ENCODE measurements around the gene R3HDM4. TPM values are rescaled to one million over a fixed set of nuclear protein-coding genes. Genes with fewer than 3 reads are reported as not detected.

The R3HDM4 gene
- total RNA-seq, 5 donors from 2014 or later (not counting 1 experiment from before 2014, with no cell fraction given) = 190 to 252 (median 220) TPM

DNA sequence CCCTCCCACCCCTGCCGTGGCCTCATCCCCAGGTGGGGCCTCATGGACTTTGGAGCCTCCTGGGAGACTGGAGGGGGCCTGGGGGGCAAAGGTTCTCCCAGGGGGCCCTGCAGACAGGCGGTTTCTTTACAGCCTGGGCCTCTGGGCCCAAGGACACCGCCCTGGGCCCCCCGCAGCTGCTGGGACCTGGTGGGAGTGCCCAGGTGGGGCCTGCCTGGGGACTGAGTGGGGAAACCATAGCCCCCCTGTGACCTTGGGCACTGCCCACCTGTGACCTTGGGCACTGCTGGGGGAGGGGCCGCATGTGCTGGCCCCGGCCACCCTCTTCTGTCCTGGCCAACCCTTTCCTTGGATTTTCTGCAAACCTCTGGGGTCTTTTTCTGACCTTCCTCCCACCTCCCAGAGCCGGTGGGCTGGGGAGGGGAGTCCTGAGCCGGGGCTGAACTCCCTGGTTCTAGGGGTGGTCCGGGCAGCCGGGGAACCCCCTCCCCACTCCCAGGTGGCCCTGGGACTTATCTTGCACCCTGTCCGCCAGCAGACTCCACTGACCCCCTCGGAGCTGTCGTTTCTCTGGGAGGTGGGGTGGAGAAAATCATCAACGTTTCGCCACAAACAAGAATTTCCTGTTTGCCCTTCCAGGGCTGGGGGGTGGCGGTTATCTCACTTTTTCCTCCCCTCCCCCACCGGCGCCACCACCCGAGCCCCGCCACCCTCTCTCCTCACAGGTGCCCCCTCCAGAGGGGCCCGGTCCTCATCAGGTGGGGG lies 39.8 kb upstream of the R3HDM4 start:
- H3K4me1 ChIP-seq (ENCODE audit: control insufficient read depth in 1 of 2, extremely low read depth in 1 of 2, insufficient read depth in 2 of 2, low read length in 2 of 2) = peaks cover 2 to 28% of the 10 kb centered on the region in 2 experiments
- peak in 4 of 35 experiments; percentile 11 to 26 (median 22) for DNase-seq
- peak in 2 of 4 experiments; percentile 30 to 44 for ATAC-seq (replicated peaks in 1 of 4)
- H3K4me3 ChIP-seq (ENCODE audit: control insufficient read depth in 1 of 2, extremely low read depth in 1 of 2, low read length in 1 of 2) = peak overlapping the region in 1 of 2 donors; percentile 46
- Mint-ChIP-seq H3K9me3 (no peaks in the 10 kb centered on the region), H3K4me1 (peaks cover 9 to 14% (median 9%) of the 10 kb centered on the region in 3 donors), H3K27ac (peak overlapping the region; percentile 55 to 73), H3K4me3 (peak overlapping the region; percentile 57 to 63 (median 61)), H3K27me3 (no peaks in the 10 kb centered on the region), H3K36me3 (no peaks in the 10 kb centered on the region)
- H3K9me3 ChIP-seq = no peaks in the 10 kb centered on the region
- no peaks in the 10 kb centered on the region for H3K36me3 ChIP-seq (ENCODE audit: control insufficient read depth in 2 of 2, extremely low read depth in 1 of 2, insufficient read depth in 1 of 2, low read length in 1 of 2)
- ChIA-PET CTCF (no interaction called here), POLR2A (interaction anchor here in 1 of 2 donors (0.7 kb wide), 1 partner anchor 78 kb away, joined by 5 read pairs; no protein-coding TSS in a partner anchor)
- WGBS (ENCODE audit: insufficient coverage) = 82% methylated on average over 4 of the region's 21 CpGs
- no peaks in the 10 kb centered on the region for H3K27me3 ChIP-seq (replicated peaks in 1 of 2; ENCODE audit: control insufficient read depth in 2 of 2, extremely low read depth in 1 of 2, insufficient read depth in 2 of 2, low read length in 1 of 2)
- no peak overlapping the region for H3K27ac ChIP-seq (ENCODE audit: low read length)

DNA sequence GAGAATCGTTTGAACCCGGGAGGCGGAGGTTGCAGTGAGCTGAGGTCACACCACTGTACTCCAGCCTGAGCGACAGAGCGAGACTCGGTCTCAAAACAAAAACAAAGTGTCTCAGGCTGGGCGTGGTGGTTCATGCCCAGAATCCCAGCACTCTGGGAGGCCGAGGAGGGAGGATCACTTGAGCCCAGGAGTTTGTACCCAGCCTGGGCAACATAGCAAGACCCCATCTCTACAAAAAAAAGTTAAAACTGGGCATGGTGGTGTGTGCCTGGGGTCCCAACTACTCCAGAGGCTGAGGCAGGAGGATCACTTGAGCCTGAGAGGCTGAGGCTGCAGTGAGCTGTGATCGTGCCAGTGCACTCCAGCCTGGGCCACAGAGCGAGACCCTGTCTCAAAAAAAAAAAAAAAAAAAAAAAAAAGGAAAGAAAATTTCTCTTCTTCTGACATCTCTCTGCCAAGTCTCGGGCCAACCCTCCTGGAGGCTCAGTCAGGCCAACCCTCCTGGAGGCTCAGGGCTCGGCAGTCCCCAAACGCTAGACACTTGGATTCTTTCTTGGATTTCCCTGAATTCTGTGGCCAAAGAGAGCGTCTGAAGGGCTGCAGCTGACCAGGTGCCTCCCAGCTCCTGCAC lies 39.1 kb upstream of the R3HDM4 start:
- Mint-ChIP-seq H3K27ac (peak overlapping the region in 1 of 2 donors; percentile 22), H3K27me3 (no peaks in the 10 kb centered on the region), H3K36me3 (no peaks in the 10 kb centered on the region), H3K9me3 (no peaks in the 10 kb centered on the region), H3K4me1 (peaks cover 9 to 14% (median 9%) of the 10 kb centered on the region in 3 donors), H3K4me3 (peak overlapping the region; percentile 9 to 53 (median 31))
- 86% methylated on average over 6 of the region's 14 CpGs for WGBS (ENCODE audit: insufficient coverage)
- Histone ChIP-seq H3K9me3 (no peaks in the 10 kb centered on the region), H3K27me3 (replicated peaks in 1 of 2; ENCODE audit: control insufficient read depth in 2 of 2, extremely low read depth in 1 of 2, insufficient read depth in 2 of 2, low read length in 1 of 2) (no peaks in the 10 kb centered on the region), H3K4me1 (ENCODE audit: control insufficient read depth in 1 of 2, extremely low read depth in 1 of 2, insufficient read depth in 2 of 2, low read length in 2 of 2) (peaks cover 2 to 28% of the 10 kb centered on the region in 2 experiments), H3K27ac (ENCODE audit: low read length) (no peak overlapping the region), H3K4me3 (ENCODE audit: control insufficient read depth in 1 of 2, extremely low read depth in 1 of 2, low read length in 1 of 2) (no peak overlapping the region), H3K36me3 (ENCODE audit: control insufficient read depth in 2 of 2, extremely low read depth in 1 of 2, insufficient read depth in 1 of 2, low read length in 1 of 2) (no peaks in the 10 kb centered on the region)
- ATAC-seq (replicated peaks in 1 of 4) (no peak), DNase-seq (no peak)
- ChIA-PET POLR2A (interaction anchor here in 1 of 2 donors (0.7 kb wide), 1 partner anchor 77 kb away, joined by 5 read pairs; no protein-coding TSS in a partner anchor), CTCF (no interaction called here)

DNA sequence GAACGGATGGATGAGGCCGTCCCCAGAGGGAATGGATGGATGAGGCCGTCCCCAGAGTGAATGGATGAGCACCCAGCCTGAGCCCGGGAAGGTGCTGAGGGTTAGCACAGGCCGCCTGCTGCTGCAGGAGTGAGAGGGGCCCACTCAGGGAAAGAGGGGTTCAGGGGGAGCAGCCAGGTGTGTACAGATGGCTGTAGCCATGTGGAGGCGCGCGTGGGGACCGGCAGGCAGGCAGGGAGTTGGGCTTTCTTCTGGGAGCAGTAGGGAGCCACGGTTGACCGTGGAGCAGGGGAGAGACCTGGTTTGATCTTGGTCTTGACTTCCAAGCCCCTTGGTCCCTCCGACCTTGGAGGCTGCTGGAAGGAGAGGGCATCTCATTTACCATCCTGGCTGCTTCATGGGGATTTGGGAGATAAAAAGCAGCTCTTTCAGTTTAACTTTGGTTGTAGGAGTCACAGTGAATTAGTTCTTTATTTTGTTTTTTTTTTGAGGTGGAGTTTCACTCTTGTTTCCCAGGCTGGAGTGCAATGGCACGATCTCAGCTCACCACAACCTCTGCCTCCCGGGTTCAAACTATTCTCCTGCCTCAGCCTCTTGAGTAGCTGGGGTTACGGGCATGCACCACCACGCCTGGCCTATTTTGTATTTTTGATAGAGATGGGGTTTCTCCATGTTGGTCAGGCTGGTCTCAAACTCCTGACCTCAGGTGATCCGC lies 37.5 kb upstream of the R3HDM4 start:
- Mint-ChIP-seq H3K27me3 (no peaks in the 10 kb centered on the region), H3K36me3 (no peaks in the 10 kb centered on the region), H3K4me1 (peaks cover 9 to 14% (median 9%) of the 10 kb centered on the region in 3 donors), H3K27ac (no peak overlapping the region), H3K4me3 (no peak overlapping the region), H3K9me3 (no peaks in the 10 kb centered on the region)
- Histone ChIP-seq H3K4me1 (ENCODE audit: control insufficient read depth in 1 of 2, extremely low read depth in 1 of 2, insufficient read depth in 2 of 2, low read length in 2 of 2) (peaks cover 2 to 28% of the 10 kb centered on the region in 2 experiments), H3K4me3 (ENCODE audit: control insufficient read depth in 1 of 2, extremely low read depth in 1 of 2, low read length in 1 of 2) (no peak overlapping the region), H3K27me3 (replicated peaks in 1 of 2; ENCODE audit: control insufficient read depth in 2 of 2, extremely low read depth in 1 of 2, insufficient read depth in 2 of 2, low read length in 1 of 2) (no peaks in the 10 kb centered on the region), H3K36me3 (ENCODE audit: control insufficient read depth in 2 of 2, extremely low read depth in 1 of 2, insufficient read depth in 1 of 2, low read length in 1 of 2) (no peaks in the 10 kb centered on the region), H3K9me3 (no peaks in the 10 kb centered on the region), H3K27ac (ENCODE audit: low read length) (no peak overlapping the region)
- CTCF ChIA-PET = no interaction called here
- POLR2A ChIA-PET = no interaction called here
- no peak for ATAC-seq (replicated peaks in 1 of 4)
- DNase-seq = no peak
- 96% methylated on average over 8 of the region's 17 CpGs for WGBS (ENCODE audit: insufficient coverage)

DNA sequence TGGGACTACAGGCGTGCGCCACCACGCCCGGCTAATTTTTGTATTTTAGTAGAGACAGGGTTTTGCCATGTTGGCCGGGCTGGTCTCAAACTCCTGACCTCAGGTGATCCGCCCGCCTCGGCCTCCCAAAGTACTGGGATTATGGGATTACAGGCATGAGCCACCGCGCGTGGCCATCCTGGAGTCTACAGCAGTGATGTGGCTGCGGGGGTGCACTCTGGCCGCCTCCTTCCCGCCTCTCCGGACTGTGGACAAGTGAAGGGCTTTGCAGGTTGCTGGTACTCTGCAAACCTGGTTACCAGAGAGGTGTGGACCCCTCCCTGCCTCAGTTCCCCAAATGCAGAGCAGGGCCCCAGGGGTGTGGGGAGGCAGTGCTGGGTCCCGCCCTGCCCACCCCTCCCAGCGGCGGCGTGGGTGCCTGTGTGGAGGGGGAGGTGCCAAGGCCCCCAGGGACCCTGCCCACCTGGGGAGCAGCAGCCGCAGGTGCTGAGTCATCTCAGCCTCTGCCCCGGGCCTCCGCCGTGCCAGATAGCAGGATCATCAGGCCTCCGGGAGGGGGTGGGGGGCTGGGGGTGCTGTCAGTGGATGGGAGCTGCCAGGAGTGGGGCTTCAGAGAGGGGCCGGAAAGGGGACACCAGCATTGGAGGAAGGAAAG lies 36.0 kb upstream of the R3HDM4 start:
- no peak overlapping the region for H3K27ac ChIP-seq (ENCODE audit: low read length)
- H3K4me1 ChIP-seq (ENCODE audit: control insufficient read depth in 1 of 2, extremely low read depth in 1 of 2, insufficient read depth in 2 of 2, low read length in 2 of 2) = peaks cover 2 to 22% of the 10 kb centered on the region in 2 experiments
- ATAC-seq (replicated peaks in 1 of 4) (no peak), DNase-seq (no peak)
- H3K36me3 ChIP-seq (ENCODE audit: control insufficient read depth in 2 of 2, extremely low read depth in 1 of 2, insufficient read depth in 1 of 2, low read length in 1 of 2) = peaks cover 0 to under 1% of the 10 kb centered on the region in 2 donors
- ChIA-PET POLR2A (no interaction called here), CTCF (interaction anchor here in 1 of 2 donors (0.7 kb wide), 1 partner anchor 177 kb away, joined by 3 read pairs; no protein-coding TSS in a partner anchor)
- no peaks in the 10 kb centered on the region for H3K27me3 Mint-ChIP-seq
- H3K4me3 ChIP-seq (ENCODE audit: control insufficient read depth in 1 of 2, extremely low read depth in 1 of 2, low read length in 1 of 2) = no peak overlapping the region
- no peaks in the 10 kb centered on the region for H3K36me3 Mint-ChIP-seq
- WGBS (ENCODE audit: insufficient coverage) = 89% methylated on average over 14 of the region's 25 CpGs
- no peaks in the 10 kb centered on the region for H3K9me3 ChIP-seq
- peaks cover 8 to 14% (median 9%) of the 10 kb centered on the region in 3 donors for H3K4me1 Mint-ChIP-seq
- H3K9me3 Mint-ChIP-seq = no peaks in the 10 kb centered on the region
- no peak overlapping the region for H3K4me3 Mint-ChIP-seq
- no peaks in the 10 kb centered on the region for H3K27me3 ChIP-seq (replicated peaks in 1 of 2; ENCODE audit: control insufficient read depth in 2 of 2, extremely low read depth in 1 of 2, insufficient read depth in 2 of 2, low read length in 1 of 2)
- H3K27ac Mint-ChIP-seq = no peak overlapping the region

DNA sequence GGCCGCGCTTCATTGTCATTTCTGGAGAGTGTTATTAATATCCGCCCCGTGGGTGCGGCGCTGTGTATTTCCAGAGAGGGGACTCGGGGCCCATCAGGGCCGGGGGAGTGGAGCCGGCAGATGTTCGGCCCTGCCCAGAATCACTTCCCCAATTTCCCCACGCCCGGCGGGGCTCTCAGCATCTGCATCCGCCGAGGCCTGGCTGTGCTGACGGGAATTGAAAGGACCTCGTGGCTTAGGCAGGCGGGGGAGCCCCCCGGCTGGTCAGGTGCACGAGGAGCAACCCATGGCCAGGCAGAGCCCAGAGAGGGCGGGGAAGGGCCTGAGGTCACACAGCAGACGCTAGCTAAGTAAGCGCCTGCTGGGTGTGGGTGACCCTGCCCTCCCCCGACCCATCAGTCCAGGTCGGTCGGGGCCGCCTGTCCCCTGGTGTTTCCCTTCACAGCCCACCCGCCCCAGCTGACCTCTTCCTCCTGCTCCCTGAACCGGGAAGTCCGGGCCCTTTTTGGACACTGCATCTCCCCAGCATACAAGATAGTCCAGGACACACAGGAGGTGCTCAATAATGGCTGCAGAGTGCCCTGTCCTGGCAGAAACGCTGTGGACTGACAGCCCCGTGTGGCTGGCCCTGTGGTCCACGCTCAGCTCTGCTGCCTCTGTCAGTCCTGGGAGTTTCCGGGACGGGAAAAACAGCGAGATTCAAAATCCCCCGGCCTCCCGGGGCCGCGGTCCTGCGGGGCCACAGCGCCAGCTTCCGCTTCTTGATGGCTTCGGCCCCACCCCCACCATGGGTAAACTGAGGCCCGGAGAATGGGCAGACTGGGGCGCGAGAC lies 34.9 kb upstream of the R3HDM4 start:
- Mint-ChIP-seq H3K9me3 (no peaks in the 10 kb centered on the region), H3K27me3 (no peaks in the 10 kb centered on the region), H3K4me3 (no peak overlapping the region), H3K36me3 (no peaks in the 10 kb centered on the region), H3K27ac (no peak overlapping the region), H3K4me1 (peaks cover under 1 to 6% (median 2%) of the 10 kb centered on the region in 3 donors)
- Histone ChIP-seq H3K36me3 (ENCODE audit: control insufficient read depth in 2 of 2, extremely low read depth in 1 of 2, insufficient read depth in 1 of 2, low read length in 1 of 2) (peaks cover 0 to 5% of the 10 kb centered on the region in 2 donors), H3K27me3 (replicated peaks in 1 of 2; ENCODE audit: control insufficient read depth in 2 of 2, extremely low read depth in 1 of 2, insufficient read depth in 2 of 2, low read length in 1 of 2) (no peaks in the 10 kb centered on the region), H3K27ac (ENCODE audit: low read length) (no peak overlapping the region), H3K4me3 (ENCODE audit: control insufficient read depth in 1 of 2, extremely low read depth in 1 of 2, low read length in 1 of 2) (no peak overlapping the region), H3K4me1 (ENCODE audit: control insufficient read depth in 1 of 2, extremely low read depth in 1 of 2, insufficient read depth in 2 of 2, low read length in 2 of 2) (peaks cover 0 to 12% of the 10 kb centered on the region in 2 experiments), H3K9me3 (no peaks in the 10 kb centered on the region)
- peak in 6 of 35 experiments; percentile 8 to 60 (median 22) for DNase-seq
- ATAC-seq (replicated peaks in 1 of 4) = peak in 1 of 4 experiments; percentile 46
- ChIA-PET CTCF (interaction anchor here in 1 of 2 donors (0.7 kb wide), 1 partner anchor 25 kb away, joined by 11 read pairs; no protein-coding TSS in a partner anchor), POLR2A (no interaction called here)
- WGBS (ENCODE audit: insufficient coverage) = 76% methylated on average over 43 of the region's 47 CpGs

Data from T-cell (primary cell).